ENCODE data around the gene PIGU. TPM values are rescaled to one million over a fixed set of nuclear protein-coding genes. Genes with fewer than 3 reads are reported as not detected.

The PIGU gene
- total RNA-seq, 1 donor from 2014 or later, result 12.3 TPM

GRCh38 chr20:34534391-34535165 is 142.3 kb downstream of the PIGU start:
- no peaks in the 10 kb centered on the region for H3K27me3 ChIP-seq
- no peak overlapping the region for H3K27ac ChIP-seq
- H3K36me3 ChIP-seq, result peaks cover 0 to 73% of the 10 kb centered on the region in 2 donors
- no peak overlapping the region for H3K4me3 ChIP-seq
- TF ChIP-seq CTCF (IDR thresholded peaks at IDR 0.05) (no peak), POLR2AphosphoS5 (IDR thresholded peaks at IDR 0.05; ENCODE audit: insufficient read depth in 1 of 2, low read depth in 1 of 2) (no peak), POLR2A (IDR thresholded peaks at IDR 0.05) (no peak)
- no peaks in the 10 kb centered on the region for H3K9me3 ChIP-seq
- intact Hi-C loops (cut with DNase I), result loop anchor here (10.0 kb wide), 1 partner anchor 170 kb away; the partner anchor contains the start of gene TP53INP2
- no peak for DNase-seq (ENCODE audit: extremely low spot score in 2 of 2)
- H3K4me1 ChIP-seq, result peaks cover 12% of the 10 kb centered on the region

GRCh38 chr20:34532756-34533155 is 144.1 kb downstream of the PIGU start:
- TF ChIP-seq POLR2AphosphoS5 (IDR thresholded peaks at IDR 0.05; ENCODE audit: insufficient read depth in 1 of 2, low read depth in 1 of 2) (no peak), POLR2A (IDR thresholded peaks at IDR 0.05) (no peak), CTCF (IDR thresholded peaks at IDR 0.05) (no peak)
- intact Hi-C loops (cut with DNase I), result loop anchor here (10.0 kb wide), 1 partner anchor 172 kb away; the partner anchor contains the start of gene TP53INP2
- peaks cover 12% of the 10 kb centered on the region for H3K4me1 ChIP-seq
- DNase-seq (ENCODE audit: extremely low spot score in 2 of 2), result no peak
- no peaks in the 10 kb centered on the region for H3K9me3 ChIP-seq
- no peaks in the 10 kb centered on the region for H3K27me3 ChIP-seq
- no peak overlapping the region for H3K27ac ChIP-seq
- H3K36me3 ChIP-seq, result peaks cover 0 to 78% of the 10 kb centered on the region in 2 donors
- no peak overlapping the region for H3K4me3 ChIP-seq

- TF ChIP-seq CTCF (IDR thresholded peaks at IDR 0.05), result no peak
- no peak for TF ChIP-seq POLR2A (IDR thresholded peaks at IDR 0.05)
- no peak for TF ChIP-seq POLR2AphosphoS5 (IDR thresholded peaks at IDR 0.05; ENCODE audit: insufficient read depth in 1 of 2, low read depth in 1 of 2)
- no peak overlapping the region for H3K27ac ChIP-seq
- H3K27me3 ChIP-seq, result no peaks in the 10 kb centered on the region
- no peaks in the 10 kb centered on the region for H3K9me3 ChIP-seq
- no peak for DNase-seq (ENCODE audit: extremely low spot score in 2 of 2)
- intact Hi-C loops (cut with DNase I), result loop anchor here (10.0 kb wide), 1 partner anchor 172 kb away; the partner anchor contains the start of gene TP53INP2
- H3K4me1 ChIP-seq, result peaks cover 15% of the 10 kb centered on the region
- no peak overlapping the region for H3K4me3 ChIP-seq
- peaks cover 0 to 78% of the 10 kb centered on the region in 2 donors for H3K36me3 ChIP-seq
These were observed 144.6 kb downstream of the PIGU start for GRCh38 chr20:34532320-34532719.

GRCh38 chr20:34531608-34532265 is 145.2 kb downstream of the PIGU start:
- H3K36me3 ChIP-seq, result peaks cover 0 to 76% of the 10 kb centered on the region in 2 donors
- no peaks in the 10 kb centered on the region for H3K27me3 ChIP-seq
- DNase-seq (ENCODE audit: extremely low spot score in 2 of 2), result no peak
- H3K4me1 ChIP-seq, result peaks cover 21% of the 10 kb centered on the region
- H3K4me3 ChIP-seq, result no peak overlapping the region
- TF ChIP-seq POLR2A (IDR thresholded peaks at IDR 0.05), result no peak
- no peaks in the 10 kb centered on the region for H3K9me3 ChIP-seq
- intact Hi-C loops (cut with DNase I), result loop anchor here (10.0 kb wide), 1 partner anchor 173 kb away; the partner anchor contains the start of gene TP53INP2
- H3K27ac ChIP-seq, result no peak overlapping the region

GRCh38 chr20:34530342-34530741 is 146.6 kb downstream of the PIGU start:
- H3K36me3 ChIP-seq, result peaks cover 0 to 69% of the 10 kb centered on the region in 2 donors
- no peak for DNase-seq (ENCODE audit: extremely low spot score in 2 of 2)
- intact Hi-C loops (cut with DNase I), result loop anchor here (10.0 kb wide), 1 partner anchor 174 kb away; the partner anchor contains the start of gene TP53INP2
- H3K27me3 ChIP-seq, result no peaks in the 10 kb centered on the region
- H3K9me3 ChIP-seq, result no peaks in the 10 kb centered on the region
- H3K4me3 ChIP-seq, result no peak overlapping the region
- H3K4me1 ChIP-seq, result peaks cover 35% of the 10 kb centered on the region
- TF ChIP-seq POLR2AphosphoS5 (IDR thresholded peaks at IDR 0.05; ENCODE audit: insufficient read depth in 1 of 2, low read depth in 1 of 2) (no peak), POLR2A (IDR thresholded peaks at IDR 0.05) (no peak), CTCF (IDR thresholded peaks at IDR 0.05) (no peak)
- no peak overlapping the region for H3K27ac ChIP-seq
